HG03520 (cell line): ENCODE results near the gene C10orf143.
"Not testable (repeated sequence)": the region's sequence is repeated elsewhere in the genome, so short reads cannot be mapped to it uniquely, and the experiment has no call there.

Source experiments
- ATAC-seq: cut with Tn5 transposase; IDR thresholded peaks from one replicate; pipeline ENCODE4 v1.9.1; 2021; ENCODE audit warnings: mild to moderate bottlenecking, moderate library complexity; ENCODE audit not compliant: unreplicated experiment

The C10orf143 gene

GRCh38 chr10:130038019-130038555 lies 72.5 kb downstream of the C10orf143 start:
- no peak for ATAC-seq

DNA sequence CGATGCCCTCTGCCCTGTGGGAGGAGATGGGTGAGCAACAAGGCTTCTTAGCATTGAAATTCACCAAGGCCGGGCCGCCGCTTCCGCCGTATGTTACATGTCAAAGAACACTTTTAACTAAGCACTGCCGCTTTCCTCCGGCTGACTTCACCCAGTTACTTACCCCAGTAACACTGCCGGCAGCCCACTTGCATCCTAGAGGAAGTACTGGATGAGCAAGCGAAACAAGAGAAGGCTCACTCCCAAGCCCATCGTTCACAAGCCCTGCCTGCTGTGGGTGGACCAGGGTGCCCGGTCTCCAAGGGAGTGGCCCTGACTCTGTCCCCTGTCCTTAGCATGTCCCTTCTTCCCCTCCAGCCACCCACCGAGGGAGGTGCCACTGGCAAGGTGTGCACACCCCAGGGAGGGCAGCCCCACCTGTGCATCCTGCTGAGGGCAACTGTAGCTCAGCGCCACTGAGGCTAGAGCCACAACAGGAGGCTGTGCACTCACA lies 73.4 kb downstream of the C10orf143 start:
- no peak for ATAC-seq

GRCh38 chr10:130036296-130037065 lies 74.1 kb downstream of the C10orf143 start:
- no peak for ATAC-seq

DNA sequence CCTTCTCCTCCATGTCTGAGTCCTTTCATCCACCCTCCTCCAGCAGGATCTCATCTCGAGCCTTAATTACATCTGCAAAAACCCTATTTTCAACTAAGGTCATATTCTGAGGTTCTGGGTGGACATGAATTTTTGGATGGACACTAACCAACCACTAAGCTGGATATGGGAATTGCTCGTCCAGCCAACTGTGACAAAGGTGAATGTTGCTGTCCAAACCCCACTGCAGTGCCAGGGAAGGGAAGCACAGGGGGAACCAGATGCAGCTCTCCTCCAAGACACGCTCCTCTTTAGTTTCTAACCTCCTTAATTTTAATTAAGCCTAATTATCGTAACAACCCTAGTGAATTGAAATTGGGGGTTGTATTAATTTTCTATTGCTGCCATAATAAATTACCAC lies 81.4 kb downstream of the C10orf143 start:
- no peak for ATAC-seq

- no peak for ATAC-seq
These were observed 82.2 kb downstream of the C10orf143 start for GRCh38 chr10:130028465-130028819.

- no peak for ATAC-seq
These were observed 82.7 kb downstream of the C10orf143 start for GRCh38 chr10:130027716-130028464.

GRCh38 chr10:130026670-130027456 lies 83.8 kb downstream of the C10orf143 start:
- no peak for ATAC-seq

GRCh38 chr10:130025811-130026485 lies 84.7 kb downstream of the C10orf143 start:
- no peak for ATAC-seq

DNA sequence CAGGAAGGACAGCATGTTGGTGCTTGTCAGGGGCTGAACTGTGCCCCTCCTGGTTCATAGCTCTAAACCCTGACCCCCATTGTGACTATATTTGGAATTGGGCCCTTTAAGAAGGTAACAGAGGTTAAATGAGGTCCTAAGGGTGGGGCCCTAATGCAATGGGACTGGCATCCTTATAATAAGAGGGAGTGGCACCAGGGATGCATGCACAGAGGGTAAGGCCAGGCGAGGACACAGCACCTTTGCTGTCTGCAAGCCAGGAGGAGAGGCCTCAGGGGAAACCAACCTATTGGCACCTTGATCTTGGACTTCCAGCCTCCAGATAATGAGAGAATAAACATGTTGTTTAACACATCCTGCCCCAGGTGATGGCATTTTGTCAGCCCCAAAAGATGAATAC lies 85.3 kb downstream of the C10orf143 start:
- ATAC-seq, result no peak

DNA sequence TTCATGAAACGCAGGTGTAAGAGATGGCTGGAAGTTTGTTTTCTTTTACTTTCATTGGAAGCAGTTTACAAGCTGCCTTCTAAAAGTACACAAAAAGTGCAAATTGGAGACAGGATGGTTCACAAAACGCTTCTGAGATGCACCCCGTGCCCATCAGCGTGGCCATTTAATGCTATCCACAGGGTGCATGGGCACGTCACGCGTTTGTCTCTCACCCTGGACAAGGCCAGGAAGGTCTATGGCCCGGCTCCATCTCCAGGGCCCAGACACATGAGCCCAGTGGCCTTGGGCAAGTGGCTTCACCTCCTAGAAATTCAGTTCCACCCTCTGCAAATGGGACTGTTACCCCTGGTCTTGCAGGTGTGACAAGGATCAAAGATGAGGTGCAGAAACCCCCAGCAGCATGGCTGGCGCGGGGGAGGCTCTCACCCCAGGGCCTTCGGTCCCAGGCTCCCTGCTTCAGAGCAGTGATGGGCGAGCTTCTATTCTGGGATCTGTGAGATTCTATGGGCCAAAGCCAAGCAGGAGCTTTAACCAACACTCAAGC lies 85.8 kb downstream of the C10orf143 start:
- no peak for ATAC-seq

DNA sequence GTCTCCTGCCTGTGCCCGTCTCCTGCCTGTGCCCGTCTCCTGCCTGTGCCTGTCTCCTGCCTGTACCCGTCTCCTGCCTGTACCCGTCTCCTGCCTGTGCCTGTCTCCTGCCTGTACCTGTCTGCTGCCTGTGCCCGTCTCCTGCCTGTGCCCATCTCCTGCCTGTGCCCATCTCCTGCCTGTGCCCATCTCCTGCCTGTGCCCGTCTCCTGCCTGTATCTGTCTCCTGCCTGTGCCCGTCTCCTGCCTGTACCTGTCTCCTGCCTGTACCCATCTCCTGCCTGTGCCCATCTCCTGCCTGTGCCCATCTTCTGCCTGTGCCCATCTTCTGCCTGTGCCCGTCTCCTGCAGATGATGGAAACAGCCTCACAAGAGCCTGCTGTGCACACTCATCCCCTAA lies 86.3 kb downstream of the C10orf143 start:
- ATAC-seq, result not testable (repeated sequence)

DNA sequence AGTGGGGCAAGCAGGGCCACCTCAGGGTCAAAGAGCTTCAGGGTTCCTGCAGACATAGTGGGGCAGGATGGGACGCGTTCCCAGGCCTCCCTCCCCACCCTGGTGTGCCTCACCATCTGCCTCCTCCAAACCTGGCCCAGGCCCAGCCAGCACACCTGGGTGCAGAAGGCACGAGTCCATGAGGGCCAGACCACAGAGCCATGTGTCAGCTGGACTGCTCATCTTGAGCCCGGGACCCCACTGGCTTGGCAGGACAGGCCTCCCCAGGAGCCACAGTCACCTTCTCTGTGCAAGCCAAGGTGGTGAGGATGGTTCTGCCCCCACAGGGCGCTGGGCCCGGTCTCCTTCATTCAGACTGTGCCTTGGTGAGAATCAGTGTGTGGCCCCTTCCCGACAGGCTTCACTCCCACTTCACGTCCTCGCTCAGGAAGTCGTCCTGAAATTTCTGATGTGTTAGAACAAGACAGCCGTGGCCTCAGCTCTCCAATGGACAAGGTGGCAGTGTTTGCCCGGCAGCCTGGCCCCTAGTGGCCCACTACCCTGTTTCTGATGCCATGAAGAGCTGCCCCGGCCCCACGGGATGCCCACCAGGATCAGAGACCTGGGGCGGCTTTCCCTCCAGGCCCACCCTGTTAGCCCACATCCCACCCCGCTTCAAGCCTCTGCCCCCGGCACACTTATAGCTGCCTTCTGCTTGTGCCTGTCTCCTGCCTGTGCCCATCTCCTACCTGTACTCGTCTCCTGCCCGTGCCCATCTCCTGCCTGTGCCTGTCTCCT lies 87.0 kb downstream of the C10orf143 start:
- no peak for ATAC-seq

GRCh38 chr10:130022511-130023299 lies 87.9 kb downstream of the C10orf143 start:
- no peak for ATAC-seq

DNA sequence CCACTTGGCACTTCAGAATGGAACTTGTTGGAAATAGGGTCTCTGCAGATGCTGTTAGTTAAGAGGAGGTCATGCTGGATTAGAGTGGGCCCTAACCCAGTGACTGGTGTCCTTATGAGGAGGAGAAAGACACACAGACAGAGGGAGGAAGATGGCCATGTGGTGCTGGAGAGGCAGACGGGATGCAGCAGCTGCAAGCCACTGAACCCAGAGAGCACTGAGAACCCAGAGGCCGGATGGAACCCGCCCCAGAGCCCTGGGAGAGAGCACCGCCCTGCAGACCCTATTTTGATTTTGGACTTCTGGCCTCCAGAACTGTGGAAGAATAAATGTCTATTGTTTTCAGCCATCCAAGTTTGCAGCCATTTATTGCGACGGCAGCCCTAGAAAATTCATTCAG lies 88.5 kb downstream of the C10orf143 start:
- ATAC-seq, result no peak

GRCh38 chr10:130021383-130021950 lies 89.2 kb downstream of the C10orf143 start:
- no peak for ATAC-seq

GRCh38 chr10:130020651-130021382 lies 89.8 kb downstream of the C10orf143 start:
- ATAC-seq, result no peak

DNA sequence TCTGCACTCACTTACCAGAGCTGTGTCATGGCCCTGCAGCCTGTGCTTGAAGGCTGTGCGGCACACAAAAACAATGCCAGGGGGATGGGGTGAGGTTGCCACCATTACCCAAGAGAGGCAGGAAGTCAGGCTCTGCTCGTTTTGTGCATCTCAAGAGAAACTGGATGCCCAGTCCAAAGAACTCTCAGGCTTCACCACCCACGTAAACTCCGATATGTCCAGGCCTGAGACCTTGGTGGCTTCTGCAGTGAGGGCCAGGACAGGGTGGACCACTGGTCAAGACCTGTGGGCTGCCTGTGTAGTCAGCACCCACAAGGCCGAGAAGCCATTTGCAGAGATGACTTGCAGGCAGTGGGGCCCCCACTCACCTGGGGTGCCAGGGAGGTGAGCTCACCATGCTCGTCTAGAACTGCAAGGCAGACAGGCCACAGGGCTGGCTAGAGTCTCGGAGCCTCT lies 91.9 kb downstream of the C10orf143 start:
- ATAC-seq, result no peak

- ATAC-seq, result no peak
These were observed 92.4 kb downstream of the C10orf143 start for GRCh38 chr10:130018265-130018664.
